Islet of Langerhans (tissue), 1 donor: ENCODE measurements around the gene MYRIP.
"Not testable (repeated sequence)": the region's sequence is repeated elsewhere in the genome, so short reads cannot be mapped to it uniquely, and the experiment has no call there.

Source experiments
- FAIRE-seq: peaks from one replicate; lab custom pipeline; 2011; peaks lifted over from hg19 to GRCh38; lab: Jason Lieb, UNC

Gene MYRIP

DNA sequence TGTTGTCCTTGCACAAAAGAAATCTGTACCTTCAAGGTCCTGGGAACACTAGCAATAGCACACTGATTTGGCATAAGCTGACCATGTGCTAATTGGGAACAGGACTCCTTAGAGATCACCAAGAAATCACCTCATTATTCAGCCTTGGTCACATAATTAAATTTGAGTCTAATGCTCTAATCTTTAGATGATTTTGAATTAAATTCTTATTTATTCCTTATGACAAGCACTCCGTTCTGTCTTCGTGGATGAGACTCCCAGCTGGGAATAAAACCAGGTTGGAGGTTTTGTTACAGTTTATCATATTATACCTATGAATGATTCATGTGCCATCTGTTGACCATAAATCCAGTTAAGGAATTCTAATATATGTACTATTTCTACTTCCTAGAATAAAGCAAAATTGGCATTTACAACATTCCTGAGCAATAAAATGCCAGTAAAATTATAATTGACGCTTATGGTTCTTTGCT is 162.2 kb downstream of the MYRIP start:
- no peak for FAIRE-seq

DNA sequence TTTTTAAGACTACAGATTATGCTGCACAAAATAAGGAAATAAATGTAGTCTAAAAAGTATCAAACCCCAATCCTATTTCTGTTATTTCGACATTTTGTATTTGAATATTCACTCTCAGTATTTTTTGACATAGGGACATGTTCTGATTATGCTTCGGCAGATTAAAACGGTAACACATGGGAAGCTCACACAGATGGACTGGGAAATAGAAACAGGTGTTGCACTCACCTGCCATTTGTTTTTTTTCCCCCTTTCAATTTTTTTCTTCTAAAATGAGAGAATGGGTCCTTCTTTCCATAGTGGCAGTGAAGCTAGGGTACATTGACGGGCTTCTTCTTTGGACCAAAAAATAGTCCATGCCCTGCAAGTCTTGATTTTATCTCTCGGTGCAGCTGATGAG is 163.1 kb downstream of the MYRIP start:
- no peak for FAIRE-seq

DNA sequence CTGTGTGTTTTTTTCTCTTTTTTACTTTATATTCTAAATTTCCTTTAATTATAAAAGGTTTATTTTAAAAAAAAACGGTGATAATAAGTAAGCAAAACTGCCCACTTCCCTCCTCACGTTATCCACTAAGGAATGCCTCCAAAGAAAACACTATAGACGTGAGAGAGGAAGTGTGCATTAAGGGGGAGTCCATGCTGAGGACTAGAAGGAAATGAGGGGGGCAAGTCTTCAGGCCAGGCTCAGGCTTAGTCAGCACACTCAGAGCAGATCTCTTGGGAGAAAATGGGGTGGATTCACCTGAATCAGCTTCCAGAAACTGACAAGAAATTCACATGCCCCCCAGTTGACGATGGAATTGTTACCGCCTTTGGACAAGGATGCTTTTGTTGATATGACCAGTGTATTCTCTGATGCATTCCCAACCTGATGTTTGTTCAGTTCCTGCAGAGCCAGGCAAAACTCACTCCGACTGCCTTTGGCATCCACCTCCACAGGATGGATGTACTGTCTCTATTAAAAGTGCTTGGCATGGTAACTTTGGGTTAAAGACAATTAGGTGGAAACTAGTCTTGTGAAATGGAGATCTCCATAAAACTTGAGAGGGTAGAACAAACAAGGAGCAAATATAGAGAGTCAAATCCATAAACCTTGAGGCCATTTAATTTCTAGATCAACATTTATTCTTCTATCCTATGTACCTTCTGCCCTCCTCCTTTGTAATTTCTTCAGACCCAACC is 167.8 kb downstream of the MYRIP start:
- no peak for FAIRE-seq

DNA sequence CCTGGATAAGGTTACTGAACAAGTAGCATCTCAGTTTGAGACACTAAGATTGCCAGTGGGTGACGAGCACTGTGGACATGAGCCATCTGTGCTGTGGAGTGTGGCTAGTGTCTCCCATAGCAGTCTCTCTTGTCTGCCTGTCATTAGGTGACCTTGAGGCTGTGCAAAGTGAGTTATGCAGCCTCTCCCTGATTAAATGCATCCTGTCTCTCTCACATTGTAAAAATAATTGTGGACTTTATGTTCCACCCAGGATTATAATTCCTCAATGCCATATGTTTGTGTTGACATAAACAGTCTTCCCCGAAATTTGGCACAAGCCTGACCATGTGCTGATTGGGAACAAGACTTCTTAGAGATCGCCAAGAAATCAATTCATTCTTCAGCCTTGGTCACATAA is 168.9 kb downstream of the MYRIP start:
- FAIRE-seq: no peak

DNA sequence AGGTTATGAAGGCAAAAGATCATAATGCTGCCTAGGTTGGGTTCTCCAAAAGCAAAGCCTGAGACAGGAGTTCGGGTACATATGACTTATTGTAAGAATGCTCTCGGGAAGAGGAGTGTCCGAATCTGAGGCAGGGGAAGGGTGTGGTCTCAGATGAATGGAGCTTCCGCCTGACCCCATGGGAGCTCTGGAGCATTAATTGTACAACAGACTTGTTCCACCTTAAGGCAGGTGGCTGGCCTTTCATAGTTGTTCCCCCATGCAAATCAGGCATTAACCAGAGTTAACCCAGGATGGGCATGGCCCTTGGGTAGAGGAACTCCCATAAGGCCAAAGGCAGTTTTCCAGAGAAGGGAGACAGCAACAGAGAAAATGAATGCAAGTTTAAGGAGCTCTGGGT is 170.6 kb downstream of the MYRIP start:
- FAIRE-seq: no peak

DNA sequence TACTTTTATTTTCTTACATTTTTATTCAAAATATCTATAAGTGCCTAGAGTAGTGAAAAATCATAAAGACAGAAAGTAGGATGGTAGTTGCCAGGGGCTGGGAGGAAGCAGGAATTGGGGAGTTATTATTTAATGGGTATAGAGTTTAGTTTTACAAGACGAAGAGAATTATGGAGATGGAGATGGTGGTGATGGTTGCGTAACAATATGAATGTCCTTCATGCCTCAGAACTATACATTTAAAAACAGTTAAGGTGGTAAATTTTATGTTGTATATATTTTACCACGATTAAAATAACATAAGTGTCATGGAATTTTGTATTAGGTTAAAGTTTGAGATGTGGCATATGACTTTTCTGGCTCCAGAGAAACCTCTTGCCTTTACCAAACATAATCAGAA is 171.4 kb downstream of the MYRIP start:
- FAIRE-seq: no peak

DNA sequence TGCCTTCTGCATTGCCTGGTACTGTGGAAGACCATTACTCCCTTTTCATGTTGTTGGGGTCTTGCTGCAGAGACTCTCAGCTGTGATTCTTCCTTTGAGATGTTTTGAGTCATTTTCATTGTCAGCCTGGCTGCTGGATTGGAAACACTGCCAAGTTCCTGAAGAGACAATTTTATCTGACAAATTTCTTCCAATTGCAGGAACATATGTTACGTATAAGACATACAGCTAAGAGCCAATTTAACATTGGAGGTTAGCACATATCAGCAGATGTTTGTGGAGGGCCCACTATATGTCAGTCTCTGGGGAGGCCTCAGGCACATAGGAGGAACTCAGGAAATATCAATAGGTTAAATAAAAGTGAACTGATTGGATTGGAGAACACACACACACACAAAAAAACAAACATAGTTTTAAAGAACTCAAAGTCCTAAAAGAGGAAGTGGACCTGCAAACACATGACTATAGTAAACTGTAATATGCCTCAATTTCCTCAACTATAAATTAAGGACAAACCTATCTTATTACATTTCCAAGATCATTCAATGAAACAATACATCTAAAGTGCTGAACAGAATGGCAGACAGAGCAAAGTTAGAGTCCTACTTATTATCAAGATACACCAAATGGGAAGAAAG is 172.3 kb downstream of the MYRIP start:
- FAIRE-seq: no peak

DNA sequence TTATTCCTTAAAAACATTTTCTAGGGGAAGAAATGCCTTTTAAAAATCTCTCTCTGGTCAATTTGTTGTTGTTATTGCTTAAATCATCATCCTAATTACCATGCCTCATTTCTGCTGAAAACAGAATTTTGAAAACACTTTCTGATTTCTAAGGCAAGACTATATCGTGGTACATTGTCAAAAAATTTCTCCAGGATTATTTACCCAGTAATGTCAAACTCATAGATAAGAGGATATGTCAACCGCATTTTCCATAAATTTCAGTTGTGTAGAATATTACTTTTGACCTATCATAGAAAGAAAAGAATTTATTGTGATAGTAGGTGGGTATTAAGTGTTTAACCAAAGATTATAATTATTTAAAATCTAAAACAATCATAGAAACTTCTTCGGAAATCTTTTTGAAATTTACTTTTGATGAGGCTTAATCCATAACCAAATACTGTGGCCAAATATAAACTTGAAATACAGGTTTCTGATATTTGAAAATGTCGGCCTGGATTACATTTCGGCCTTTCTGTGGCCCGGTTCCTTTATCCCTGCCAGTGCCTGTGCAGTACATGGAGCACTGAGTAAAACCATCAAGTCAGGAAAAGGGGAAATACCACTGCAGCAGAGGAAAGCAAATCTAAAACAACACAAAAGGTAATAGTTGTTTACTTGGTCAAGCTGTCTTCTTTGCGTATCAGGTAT is 173.4 kb downstream of the MYRIP start:
- FAIRE-seq: no peak

DNA sequence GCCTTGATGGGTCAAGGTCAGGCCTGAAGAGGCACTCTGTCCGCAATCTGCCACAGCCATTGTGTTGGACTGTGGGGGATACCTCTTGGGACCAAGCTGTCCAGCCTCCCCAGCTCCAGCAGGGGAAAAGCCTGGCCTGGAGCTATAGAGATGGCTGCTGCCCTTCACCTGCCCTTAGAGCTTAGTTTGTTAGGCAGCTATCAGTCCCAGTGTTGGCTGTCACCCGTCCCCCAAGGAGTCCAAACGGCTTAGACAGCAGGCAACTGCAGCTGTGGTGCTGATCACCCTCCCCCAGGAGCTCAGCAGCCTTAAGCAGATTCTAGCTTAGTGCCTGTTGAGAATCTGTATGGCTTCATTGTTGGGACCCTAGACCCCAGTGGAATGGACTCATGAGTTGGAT is 180.3 kb downstream of the MYRIP start:
- FAIRE-seq: no peak

DNA sequence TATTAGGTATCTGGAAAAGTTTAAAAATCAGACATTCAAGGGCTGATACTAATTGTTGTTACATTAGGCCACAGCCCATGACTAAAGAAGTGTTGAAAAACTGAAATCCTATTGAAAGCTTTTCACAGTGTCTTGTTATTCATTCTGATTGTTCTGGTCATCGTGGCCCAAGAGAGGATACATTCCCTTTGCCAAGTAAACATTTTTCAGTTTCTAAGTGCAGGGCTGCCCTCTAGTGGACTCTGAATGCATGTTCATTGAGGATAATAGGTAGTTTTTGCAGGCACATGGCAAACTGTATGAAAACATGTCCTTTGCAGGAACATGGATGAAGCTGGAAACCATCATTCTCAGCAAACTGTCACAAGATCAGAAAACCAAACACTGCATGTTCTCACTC is 181.1 kb downstream of the MYRIP start:
- FAIRE-seq: no peak

DNA sequence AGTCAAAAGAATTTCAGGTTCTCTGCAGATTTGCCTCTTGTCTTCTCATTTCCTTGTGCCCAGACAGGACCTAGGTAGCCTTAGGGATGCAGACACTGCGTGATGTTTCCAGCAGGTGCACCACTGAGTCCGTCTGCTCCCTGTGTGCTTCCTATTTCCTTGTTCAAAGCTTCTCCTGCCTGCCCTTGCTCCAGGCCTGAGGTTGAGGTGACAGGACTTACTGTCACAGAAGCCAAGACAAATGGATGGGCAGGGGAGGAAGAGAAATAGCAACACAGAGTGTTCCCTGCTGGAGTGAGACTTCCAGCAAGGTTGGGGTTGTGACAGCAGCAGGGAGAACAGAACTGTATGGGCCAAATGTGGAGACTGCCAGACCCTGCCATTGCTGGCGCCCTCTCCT is 199.4 kb downstream of the MYRIP start:
- FAIRE-seq: no peak

DNA sequence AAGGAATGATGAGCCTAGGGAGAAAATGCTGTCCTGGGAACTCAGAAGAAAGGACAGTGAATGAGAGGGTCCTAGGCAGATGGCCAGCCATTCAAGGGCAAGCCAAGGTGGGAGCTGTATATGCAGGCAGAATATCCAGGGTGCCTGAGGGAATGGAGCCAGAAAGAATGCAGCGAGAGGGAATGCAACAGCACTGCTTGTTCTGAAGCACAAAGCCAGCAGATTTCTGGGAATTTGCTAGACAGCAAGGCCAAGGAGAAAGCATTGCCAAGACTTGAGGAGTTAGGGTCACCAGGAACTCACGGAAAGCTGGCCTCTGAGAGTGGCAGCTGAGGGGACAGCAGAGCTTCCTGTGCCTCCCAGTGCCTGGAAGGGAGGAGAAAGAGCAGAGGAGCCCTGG is 200.6 kb downstream of the MYRIP start:
- FAIRE-seq: no peak

DNA sequence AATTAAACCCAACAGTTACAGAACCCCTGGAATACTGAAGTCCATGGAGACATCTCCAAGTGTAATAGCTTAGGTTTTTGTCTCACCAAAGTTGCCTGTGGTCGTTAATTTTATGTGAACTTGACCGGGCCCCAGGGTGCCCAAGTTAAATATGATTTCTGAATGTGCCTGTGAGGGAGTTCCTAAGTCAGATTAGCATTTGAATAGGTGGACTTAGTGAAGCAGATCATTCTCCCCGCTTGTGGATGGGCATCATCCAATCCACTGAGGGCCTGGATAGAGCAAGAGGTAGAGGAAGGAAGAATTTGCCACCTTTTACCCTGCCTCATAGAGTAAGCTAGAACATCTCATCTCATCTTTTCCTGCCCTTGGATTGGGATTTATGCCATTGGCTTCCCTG is 203.0 kb downstream of the MYRIP start:
- no peak for FAIRE-seq

DNA sequence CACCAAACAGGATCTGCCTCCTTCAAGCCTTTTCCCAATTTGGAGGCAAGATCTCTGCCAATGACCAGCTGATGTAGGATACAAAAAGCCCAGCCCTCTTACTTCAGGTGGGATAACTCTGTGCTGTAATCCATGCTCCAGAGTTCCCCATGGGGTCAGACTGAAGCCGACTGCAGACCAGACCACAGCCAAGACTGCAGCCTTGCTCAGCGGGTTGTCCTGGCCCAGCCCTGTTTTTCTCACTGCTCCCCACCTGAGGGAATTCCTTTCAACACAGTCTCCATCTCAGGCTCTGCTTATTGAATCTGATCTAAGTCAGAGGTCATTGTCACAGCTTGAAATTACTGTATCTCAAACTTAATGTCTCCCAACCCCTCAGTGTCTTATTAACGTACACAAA is 207.0 kb downstream of the MYRIP start:
- FAIRE-seq: no peak

DNA sequence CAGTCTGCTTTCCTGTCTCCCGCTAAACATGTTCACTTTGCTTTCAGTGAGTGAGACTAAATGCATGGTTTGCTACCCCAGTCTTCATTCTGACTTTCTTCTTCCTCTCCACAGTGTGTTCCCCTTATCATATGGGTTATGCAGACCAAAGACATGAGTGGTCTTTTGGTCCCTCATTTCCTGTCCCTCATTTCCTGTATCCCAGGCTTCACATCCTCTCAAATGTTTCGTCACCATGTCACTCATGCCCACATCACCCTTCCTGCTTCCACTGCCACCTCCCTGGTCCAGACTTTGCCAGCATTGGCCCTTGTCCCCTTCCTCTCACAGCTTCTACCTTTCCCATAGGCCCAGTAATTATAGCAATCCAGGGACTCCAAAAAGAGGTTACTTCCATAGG is 209.0 kb downstream of the MYRIP start:
- FAIRE-seq: no peak

DNA sequence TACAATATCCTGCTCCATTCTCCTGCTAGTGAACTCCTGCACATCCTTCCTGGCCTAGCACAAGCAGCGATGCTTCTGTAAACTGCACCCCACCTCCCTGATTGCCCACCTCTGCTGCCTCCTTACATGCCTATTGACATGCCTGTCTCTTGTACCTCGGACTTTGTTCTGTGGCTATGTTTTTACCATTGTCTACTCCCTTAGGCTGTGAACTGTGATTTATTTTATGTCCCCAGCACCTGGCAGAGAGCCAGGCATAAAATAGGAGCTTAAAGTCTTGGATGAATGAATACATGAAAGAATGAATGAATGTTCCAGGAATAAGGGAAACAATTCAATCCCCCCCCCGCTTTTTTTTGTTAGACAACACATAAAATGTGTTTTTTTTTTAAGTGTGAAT is 210.0 kb downstream of the MYRIP start:
- FAIRE-seq: no peak

DNA sequence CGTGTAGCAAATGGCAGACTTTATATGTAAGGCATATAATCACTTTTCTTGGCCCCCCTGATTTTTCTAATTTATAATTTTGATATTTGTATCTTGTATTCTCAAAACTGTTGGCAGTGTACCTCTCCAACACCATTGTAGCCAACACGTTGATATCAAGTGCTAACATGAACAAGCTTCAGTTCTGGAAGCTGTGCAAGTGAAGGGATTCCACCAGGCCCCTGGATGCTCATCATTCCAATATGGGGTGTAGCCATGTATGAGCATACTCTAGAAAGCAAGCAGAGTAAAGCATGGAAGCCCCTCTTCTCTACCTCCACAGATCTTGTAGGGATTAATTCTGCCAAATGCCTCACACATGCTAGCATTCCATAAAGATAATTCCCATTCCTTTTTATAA is 211.3 kb downstream of the MYRIP start:
- no peak for FAIRE-seq

DNA sequence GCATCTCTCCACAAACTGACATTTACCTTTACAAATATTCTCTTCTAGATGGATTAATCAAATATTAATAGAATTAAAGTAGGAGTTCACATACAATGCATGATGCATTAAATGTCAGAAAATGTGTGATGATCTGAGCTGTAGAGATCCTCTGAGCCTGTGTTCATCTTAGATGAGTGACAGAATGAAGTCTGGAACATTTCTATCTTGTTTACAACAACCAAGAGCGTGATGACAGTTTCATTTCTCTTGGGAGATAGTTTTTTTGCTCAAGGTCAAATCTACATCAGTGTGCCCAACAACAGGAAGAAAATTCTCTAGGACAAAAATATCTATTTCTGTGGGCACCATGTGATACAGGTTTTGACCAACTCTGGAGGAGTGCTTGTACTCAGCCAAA is 211.9 kb downstream of the MYRIP start:
- no peak for FAIRE-seq

DNA sequence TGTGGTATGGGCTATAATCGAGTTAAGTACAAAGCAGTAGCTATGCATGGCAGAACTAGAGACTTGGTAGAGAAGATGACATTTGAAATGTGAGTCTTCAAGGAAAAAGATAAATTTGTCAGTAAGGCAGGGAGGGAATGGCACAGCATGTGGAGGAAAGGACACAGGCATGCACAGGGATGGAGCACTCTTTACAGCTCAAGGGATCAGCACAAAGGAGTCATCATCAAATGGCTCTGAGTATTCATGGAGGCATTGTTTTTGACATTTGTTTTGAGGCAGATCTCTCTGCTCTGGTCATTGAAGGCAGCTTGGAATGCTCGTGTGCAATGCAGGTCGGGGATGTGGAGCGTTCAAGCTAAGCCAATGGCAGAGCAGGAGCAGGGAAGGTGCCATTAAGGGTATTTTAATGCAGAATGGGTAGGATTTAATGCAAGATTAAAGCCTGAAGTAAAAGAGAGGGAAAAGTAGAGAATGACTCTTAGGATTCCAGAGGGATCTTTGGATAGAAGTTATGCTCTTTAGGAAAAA is 213.0 kb downstream of the MYRIP start:
- FAIRE-seq: no peak

DNA sequence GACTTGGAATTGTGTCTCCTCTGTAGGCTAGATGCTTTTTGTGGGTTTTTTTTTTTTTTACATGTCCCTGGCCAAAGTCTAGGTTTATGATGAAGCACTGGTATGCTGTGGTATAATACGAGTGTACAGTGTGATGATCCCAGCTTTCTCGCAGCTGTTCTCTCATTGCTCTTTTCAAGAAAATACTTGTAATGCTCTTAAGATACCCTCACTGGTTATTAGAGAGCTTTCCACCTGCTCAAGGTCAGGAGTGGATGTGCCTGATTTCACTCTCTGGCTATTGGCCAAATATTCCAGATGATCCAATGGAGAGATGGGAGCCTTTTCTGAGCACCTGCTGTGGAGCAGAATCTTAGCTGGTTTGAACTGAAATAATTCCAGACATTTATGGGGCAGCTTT is 215.1 kb downstream of the MYRIP start:
- FAIRE-seq: no peak

DNA sequence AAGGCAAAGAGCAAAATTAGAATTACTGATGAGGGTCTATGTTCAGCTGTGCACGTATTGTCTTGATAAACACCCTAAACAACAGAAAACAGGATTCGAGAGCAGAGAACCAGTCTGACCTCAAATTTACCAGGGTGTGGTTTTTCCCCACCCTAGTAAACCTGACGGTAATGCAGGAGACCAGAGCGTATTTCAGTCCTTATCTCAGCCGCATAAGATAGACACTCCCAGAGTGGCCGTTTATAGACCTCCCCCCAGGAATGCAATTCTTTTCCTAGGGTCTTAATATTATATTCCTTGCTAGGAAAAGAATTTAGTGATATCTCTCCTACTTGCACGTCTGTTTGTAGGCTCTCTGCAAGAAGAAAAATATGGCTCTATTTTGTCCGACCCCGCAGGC is 216.5 kb downstream of the MYRIP start:
- not testable (repeated sequence) for FAIRE-seq

DNA sequence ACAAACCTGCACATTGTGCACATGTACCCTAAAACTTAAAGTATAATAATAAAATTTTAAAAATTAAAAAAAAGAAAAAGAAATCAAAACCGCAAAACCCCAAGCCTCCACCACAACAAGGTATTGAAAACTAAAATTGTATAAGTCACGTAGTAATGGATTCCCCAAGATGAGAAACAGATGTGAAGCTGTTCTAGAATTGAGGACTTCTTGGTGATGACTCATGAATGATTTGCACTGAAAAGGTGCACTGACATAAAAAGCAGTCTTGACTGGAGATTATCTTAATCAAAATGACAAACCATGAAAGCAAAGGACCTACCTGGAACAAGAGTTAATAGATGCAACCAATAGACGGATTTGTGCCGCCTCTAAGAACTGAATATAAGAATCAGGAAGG is 225.8 kb downstream of the MYRIP start:
- FAIRE-seq: no peak

DNA sequence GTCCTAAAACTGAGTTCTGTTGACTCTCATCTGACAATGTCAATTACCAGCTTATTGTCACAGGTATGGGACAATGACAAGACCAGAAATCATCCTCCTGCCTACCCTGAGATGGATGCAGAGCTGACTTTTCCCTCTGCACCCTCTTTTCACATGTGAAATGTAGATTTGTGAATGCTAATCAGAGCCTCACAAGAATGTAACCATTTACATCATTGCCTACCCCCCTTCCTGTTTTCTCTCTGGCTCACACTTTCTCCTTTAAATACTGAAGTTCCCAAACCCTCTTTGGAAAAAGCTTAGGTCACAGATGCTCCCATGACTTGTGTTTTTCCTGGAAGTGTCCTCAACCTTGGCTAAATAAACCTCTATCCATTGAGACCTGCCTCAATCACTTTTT is 228.2 kb downstream of the MYRIP start:
- FAIRE-seq: no peak
